CD4-positive, alpha-beta T cell treated with Interleukin-10 for 1 hour (primary cell): ENCODE measurements around the gene WDR37.
"Not testable (repeated sequence)": the region's sequence is repeated elsewhere in the genome, so short reads cannot be mapped to it uniquely, and the experiment has no call there.

ENCODE experiments used
- DNase-seq: peaks from one replicate; pipeline ENCODE4 v3.0.0-alpha.2; 2020

The WDR37 gene

DNA sequence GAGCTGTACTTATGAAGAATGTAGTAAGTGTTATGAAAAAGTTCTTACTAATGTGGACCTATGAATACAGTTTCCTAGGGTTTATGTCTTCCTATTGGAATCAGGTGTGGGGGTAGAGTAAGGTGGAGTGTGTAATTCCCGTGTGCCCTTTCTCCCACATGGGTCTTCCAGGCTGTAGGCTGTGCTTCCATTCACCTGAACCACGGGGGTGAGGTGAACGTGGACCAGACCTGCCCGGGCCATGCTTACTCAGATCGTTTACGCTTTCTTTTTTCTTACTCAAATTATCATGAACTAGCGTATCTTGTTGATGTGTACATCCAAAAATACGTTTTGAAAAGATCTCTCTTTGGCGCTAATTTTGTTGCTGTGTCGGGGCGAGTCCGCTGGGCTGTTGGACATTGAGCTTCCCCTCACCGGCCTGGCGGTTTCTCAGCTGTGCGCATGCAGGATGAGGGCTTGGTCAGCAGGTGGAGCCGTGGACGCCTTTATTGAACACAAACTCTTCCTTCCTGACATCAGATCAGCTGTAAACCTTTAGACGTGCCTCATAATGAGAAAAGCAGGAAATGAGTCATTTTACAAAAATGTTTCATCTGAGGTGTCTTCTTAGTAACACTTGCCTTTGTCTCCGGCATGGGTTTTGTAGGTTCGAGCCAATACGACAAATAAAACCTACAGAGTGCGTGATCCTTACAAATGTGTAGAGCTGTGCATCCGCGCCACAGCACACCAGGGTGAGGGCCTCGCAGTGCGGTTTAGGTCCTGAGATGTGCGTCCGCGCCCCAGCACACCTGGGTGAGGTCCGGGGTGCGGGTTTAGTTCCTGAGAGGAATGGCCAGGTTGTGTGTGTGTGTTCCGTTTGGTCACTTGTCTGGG, 53.8 kb downstream of the WDR37 start:
- DNase-seq = peak; percentile 83

DNA sequence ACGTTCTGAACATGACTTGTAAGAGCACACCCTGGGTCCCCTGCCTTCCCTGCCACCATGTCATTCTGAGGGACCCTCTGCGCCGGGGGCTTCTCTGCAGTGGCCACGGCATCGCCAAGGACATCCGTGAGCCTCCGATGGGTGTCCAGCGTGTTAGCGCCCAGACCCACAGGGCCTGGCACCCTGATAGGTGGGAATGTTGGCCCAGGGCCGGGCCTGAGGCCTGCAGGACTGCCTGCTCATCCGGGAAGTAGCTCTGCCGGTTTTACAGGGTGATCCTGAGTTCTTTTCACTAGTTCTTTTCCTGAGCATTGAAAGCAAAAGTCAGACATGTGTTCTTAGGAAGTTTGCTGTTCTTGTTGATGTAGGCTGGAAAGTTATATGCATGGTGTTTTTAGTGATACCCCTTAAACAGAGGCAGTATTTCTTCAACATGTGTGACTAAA, 54.5 kb downstream of the WDR37 start:
- no peak for DNase-seq

DNA sequence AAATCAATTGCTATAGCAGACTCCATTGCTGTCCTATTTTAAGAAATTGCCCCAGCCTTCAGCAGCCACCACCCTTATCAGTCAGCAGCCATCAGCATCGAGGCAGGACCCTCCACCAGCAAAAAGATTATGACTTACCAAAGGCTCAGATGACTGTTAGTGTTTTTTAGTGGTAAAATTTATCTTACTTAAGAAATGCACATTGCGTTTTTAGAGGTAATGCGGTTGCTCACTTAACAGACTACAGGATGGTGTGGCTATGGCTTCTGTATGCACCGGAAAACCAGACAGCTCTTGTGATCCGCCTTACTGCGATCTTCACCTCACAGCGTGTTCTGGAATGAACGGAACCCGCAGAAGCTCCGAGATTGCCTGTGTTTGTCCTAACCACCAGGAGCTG, 58.1 kb downstream of the WDR37 start:
- DNase-seq = no peak

DNA sequence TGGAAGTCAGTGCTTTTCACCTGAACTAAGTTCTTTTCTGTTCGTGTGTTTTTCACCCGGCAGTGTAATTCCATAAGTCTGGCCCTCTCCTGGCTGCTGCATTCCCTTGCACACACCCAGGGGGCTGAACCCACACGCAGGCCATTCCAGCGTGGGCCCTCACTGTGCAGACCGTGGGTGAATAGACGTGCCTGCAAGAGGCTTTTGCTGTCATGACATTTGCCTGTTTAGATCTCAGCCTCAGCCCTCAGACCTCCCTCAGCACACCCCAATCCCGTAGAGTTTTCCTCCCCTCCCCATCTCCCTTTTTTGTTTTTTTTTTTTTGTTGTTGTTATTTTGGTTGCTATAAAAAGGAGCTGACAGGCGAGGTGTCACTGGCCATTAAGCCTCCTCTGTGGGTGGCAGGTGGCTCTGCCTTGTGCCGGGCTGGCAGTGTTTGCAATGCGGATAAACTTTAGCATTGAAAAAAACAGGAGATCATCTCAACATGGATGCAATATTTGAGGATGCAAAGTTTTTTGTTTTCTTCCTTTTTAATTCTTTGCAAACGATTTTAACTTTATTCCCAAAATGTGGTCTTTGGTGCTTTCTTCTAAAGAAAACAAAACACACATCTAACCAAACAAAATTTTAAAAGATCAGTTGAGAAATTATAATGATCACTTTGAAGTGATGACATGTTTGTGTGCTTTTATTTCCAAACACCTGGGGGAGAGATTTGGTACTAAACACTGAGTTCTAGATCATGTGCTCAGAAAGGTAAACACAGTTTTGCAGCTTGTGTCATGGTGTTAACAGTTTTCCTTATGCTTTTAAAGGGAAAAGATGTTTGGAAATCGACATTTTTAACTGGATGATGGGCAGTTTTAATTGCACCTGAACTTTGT, 58.8 kb downstream of the WDR37 start:
- DNase-seq = no peak

DNA sequence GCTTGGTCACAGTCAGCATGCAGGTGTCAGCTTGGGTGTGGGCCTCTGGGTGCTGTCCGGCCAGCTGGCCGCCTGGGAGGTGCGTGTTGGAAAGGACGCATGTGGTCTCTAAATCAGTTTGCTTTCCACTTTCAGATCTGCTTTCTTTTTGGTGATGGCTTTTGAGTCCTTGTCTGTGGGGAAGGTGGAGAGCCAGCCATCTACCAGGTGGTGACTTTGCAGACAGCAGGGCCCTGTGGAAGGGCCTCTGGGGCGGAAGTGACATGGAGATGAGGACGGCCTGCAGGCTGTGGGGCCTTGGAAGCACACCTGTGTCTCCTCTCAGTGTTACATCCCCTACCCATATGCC, 59.4 kb downstream of the WDR37 start:
- no peak for DNase-seq

DNA sequence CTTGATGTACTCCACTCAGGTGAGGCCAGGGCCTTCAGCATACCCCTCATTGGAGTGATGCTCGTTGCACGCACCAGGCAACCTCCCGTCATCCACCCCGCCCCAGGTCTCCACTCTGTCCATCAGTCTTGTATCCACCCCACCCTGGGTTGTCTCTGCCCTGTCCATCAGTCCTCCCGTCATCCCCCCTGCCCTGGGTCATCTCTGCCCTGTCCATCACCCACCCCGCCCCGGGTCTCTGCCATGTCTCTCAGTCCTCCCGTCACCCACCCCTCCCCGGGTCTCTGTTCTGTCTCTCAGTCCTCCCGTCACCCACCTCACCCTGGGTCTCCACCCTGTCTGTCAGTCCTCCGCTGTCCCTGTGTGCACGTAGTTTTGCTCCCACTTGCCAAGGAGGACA, 59.9 kb downstream of the WDR37 start:
- DNase-seq = no peak

DNA sequence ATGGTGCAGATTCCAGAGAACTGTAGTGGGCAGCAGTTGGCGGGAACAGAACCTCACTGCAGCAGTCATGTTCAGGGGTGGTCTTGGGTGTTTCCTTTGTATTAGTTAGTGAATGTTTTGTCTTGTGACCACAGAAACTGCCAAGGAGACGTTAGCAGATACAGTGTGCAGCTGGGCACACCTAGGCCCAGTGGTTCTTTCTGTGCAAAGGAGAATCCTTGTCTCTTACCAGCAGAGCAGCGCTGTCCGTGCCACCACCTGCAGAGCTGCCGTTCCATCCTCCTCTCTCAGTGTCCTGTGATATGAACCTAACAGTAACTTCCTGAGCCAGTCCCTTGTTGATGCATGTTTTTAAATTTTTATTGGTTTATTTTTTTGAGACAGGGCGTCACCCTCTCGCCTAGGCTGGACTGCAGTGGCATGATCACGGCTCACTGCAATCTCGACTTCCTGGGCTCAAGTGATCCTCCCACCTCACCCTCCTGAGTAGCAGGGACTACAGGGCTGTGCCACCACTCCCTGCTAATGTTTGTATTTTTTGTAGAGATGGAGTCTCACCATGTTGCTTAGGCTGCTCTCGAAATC, 60.6 kb downstream of the WDR37 start:
- no peak for DNase-seq

DNA sequence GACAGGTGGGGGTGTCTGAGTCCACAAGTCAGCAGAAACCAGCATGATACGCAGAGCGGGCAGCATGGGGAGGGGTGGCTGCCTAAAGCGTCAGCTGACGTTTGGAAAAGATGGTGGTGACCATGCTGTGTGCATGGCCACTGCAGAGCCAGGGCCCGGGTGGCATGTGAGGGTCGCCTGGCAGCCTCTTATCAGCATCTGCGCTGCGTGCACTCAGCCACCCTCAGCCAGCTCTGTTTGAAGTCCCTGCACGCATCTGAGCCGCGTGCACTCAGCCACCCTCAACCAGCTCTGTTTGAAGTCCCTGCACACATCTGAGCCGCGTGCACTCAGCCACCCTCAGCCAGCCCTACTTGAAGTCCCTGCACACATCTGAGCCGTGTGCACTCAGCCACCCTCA, 61.5 kb downstream of the WDR37 start:
- no peak for DNase-seq

DNA sequence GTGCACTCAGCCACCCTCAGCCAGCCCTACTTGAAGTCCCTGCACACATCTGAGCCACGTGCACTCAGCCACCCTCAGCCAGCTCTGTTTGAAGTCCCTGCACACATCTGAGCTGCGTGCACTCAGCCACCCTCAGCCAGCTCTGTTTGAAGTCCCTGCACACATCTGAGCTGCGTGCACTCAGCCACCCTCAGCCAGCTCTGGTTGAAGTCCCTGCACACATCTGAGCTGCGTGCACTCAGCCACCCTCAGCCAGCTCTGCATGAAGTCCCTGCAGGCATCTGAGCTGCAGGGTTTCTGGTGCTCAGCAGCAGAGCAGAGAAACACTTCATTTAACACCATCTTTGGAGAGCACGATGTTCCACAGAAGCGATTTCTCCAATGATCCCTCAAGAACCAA, 62.1 kb downstream of the WDR37 start:
- DNase-seq = not testable (repeated sequence)

GRCh38 chr10:1119027-1119426, 62.8 kb downstream of the WDR37 start:
- no peak for DNase-seq

DNA sequence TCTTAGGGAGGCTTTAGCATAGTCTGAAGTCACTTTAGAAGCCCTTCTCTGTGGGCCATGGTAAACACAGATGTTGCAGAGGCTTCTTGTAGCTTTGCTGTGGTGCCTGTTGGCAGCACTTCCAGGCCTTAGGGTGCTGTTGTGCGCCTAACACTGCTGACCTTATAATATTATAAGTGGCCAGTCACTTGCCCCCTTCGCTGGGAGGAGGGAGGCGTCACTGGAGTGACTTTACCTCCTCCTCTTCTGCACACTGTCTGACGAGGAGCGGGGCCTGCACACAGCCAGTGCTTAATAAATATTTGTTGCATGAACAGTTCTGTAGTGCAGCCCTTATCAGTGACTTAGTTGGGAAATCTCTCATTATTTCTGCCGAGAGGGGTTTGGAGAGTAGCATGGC, 63.3 kb downstream of the WDR37 start:
- DNase-seq = no peak

GRCh38 chr10:1120306-1120705, 64.1 kb downstream of the WDR37 start:
- DNase-seq = no peak

DNA sequence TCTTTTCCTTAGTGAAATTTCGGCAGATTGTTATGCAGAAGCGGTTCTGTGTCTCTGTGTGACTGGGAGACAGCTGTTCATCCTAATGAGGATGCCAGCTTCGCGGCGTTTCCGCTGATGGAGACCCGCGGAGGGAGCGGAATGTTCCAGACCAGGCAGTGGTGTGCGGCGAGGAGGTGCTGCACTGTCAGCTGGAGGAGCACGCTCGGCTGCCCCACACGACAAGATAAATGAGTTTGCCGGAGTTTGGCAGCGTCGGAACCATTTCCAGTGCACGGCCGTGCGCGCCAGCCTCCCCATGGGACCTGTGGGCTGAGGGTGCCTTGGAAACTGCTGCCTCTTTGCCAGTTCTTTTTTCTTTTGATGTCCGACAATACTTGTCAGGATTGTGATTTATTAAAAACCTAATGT, 64.6 kb downstream of the WDR37 start:
- no peak for DNase-seq

DNA sequence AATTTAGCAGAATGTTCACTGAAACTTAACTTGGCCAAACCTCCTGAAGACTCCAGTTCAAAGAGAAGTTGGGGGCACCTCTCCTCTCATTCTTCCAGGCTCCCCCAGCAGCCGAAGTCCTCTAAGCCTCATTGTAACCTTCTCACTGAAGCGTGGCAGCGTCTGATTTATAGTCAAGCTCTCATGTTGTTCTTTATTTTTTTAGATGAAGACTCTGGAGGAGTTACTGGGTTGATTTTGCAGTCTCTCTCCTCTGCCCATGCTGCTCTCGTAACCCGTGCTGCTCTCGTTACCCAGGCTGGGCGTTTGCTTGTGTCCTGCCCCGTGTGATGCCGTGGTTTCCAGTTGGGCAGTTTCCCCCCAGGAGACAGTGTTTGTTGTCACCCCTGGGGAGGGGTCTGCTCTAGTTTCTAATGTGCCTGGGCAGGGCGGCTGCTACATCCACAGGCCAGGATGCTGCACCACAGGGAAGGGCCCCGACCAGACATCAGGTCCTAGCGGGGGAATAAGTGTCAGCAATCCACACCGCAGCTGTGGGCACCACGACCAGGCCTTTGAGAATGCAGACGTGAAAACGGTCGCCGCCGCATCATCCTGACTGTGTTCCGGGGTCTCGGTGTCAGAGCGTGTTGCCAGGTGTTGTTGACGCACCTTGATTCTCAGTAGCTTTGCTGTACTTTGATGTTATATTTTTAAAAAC, 65.2 kb downstream of the WDR37 start:
- DNase-seq = no peak

DNA sequence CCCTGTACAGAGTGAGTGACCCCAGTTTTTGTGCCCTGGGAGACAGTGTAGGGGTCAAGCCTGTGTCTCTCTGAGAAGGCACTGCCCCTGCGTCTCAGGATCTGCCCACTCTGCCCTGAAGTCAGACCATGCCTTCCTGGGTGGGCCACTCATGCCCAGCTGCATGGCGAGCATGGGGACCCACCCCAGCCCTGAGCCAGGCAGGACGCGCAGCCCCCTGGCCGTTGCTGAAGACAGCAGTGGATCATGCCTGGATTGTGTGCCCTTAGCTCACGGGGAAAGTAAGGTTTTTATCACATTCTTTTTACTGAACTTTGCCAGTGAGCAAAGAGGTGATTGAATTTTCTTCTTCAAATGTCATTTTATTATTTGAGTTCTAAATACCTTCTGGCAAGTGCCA, 66.2 kb downstream of the WDR37 start:
- DNase-seq = no peak

GRCh38 chr10:1123198-1123597, 67.0 kb downstream of the WDR37 start:
- no peak for DNase-seq

GRCh38 chr10:1123972-1124371, 67.8 kb downstream of the WDR37 start:
- no peak for DNase-seq

DNA sequence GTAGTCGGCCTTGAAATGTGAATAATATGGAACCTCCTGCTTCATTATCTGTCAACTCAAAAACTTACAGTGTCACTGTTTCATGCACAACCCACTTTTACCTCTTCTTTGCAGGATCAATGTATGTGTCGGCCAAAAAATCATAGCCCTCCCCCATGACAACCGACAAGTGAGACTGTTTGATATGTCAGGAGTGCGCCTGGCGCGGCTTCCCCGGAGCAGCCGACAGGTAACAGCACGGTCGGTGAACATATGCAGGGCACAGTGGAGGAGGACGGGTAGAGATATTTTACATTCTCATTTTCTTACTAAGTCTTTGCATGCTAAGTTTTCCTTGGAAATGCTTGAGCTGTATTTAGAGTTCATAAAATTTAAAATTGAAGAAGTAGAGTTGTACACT, 68.6 kb downstream of the WDR37 start:
- DNase-seq = no peak

DNA sequence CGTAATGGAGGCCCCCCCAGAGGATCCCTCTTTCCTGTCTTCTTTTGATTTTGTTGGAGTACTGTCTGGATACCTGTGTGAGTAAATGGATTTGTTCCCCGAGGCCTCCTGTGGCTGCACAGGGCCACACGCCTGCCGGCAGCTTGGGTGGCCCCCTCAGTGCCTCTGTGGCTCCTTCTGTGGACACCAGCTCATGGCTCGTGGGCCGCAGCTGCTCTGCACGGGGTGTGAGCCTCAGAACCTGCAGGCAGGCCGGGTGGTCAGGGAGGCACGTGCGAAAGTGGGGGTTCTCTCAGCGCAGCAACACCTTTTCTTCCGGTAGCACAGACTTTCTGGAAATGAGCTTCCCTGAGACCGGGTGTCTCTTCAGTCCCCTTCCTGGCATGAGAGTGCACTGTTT, 70.3 kb downstream of the WDR37 start:
- DNase-seq = no peak

DNA sequence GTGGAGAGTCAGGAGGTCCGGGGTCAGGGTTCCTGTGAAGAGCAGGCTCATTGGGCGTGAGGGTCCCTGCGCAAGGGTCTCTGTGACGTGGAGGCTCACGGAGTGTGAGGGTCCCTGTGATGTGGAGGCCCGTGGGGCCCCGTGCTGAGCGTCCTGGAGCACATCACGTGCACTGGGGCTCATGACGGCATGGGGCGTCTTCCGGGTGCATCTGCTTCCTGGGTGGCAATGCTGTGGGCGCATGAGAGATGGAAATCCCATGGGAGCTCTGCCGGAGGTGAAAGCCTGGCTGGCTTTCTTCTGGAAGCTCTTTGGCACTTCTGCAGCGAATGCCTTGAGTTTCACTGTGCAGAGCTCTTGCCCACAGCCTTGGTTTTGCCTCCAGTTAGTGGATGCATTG, 71.4 kb downstream of the WDR37 start:
- DNase-seq = no peak

- no peak for DNase-seq
Observed at GRCh38 chr10:1128115-1128514, 71.9 kb downstream of the WDR37 start.

GRCh38 chr10:1128649-1129048, 72.5 kb downstream of the WDR37 start:
- no peak for DNase-seq

- no peak for DNase-seq
Observed at GRCh38 chr10:1130226-1130625, 74.0 kb downstream of the WDR37 start.
